ENCODE measurements around the gene FADS1. TPM values are rescaled to one million over a fixed set of nuclear protein-coding genes. Genes with fewer than 3 reads are reported as not detected.

The FADS1 gene
- total and polyA plus RNA-seq, 5 donors from 2014 or later, result 0.35 to 9.1 (median 3.1) TPM; not detected in 2

DNA sequence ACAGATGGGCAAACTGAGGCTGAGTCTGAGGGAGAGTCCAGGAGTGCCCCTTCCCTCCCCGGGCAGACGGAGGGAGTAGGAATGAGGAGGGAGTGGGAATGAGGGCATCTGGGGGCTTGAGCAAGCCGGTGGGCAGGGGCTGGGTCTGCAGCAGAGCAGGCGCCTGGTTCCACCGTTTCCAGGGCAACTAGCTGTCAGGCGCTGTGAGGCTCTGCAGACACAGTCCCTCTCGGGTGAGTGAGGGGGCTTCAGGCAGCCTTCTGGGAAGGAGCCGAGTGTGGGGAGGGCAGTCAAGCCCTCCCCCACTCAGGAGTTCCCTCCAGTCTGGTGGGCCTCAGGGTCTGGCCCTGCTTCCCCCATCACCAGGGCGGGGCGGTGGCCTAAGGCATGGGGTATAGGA, 43.4 kb downstream of the FADS1 start:
- Histone ChIP-seq H3K27me3 (ENCODE audit: control insufficient read depth, insufficient read depth, low read length) (no peaks in the 10 kb centered on the region), H3K4me3 (ENCODE audit: low read depth, low read length) (no peak overlapping the region), H3K9me3 (ENCODE audit: control insufficient read depth in 2 of 2, low read length in 2 of 2) (no peaks in the 10 kb centered on the region), H3K4me1 (ENCODE audit: control insufficient read depth, insufficient read depth, low read length, poor library complexity, severe bottlenecking) (peaks cover 20% of the 10 kb centered on the region), H3K36me3 (ENCODE audit: control insufficient read depth, insufficient read depth, low read length) (no peaks in the 10 kb centered on the region), H3K27ac (ENCODE audit: insufficient read depth, low read length, poor library complexity, severe bottlenecking) (no peak overlapping the region)
- Mint-ChIP-seq H3K36me3 (no peaks in the 10 kb centered on the region), H3K4me3 (no peak overlapping the region), H3K27me3 (peaks cover under 1% of the 10 kb centered on the region), H3K4me1 (peaks cover 0 to 21% (median 4%) of the 10 kb centered on the region in 4 donors), H3K9me3 (peaks cover 0 to 1% (median 0%) of the 10 kb centered on the region in 7 donors), H3K27ac (no peak overlapping the region)
- ATAC-seq (ENCODE audit: low read depth in 2 of 2), result no peak
- no peak for DNase-seq

DNA sequence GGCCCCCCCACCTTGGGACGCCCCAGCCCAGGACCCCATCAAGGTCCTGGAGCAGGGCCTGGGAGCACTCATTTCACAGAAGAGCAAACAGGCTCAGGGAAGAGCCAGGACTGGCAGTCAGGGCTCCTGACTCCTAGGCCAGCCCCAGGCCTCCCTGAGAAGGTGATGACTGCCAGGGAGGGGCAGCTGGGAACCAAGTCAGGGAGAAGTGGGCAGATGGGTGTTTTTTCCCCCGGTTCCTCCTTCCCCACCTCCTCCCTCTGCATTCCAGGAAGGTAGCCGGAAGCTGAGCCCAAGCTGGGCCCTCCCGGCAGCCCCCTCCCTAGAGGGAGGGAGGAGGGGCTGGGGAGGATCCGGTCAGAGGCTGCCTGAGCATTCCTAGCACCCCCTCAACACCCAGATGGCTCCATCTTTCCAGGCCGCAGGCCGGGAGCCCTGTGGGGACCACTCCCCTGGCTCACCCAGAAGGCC, 44.8 kb downstream of the FADS1 start:
- no peaks in the 10 kb centered on the region for H3K27me3 ChIP-seq (ENCODE audit: control insufficient read depth, insufficient read depth, low read length)
- Mint-ChIP-seq H3K9me3 (peaks cover 0 to 1% (median 0%) of the 10 kb centered on the region in 7 donors), H3K4me3 (no peak overlapping the region), H3K36me3 (no peaks in the 10 kb centered on the region), H3K4me1 (peaks cover 0 to 14% (median 4%) of the 10 kb centered on the region in 4 donors), H3K27ac (no peak overlapping the region), H3K27me3 (no peaks in the 10 kb centered on the region)
- H3K4me1 ChIP-seq (ENCODE audit: control insufficient read depth, insufficient read depth, low read length, poor library complexity, severe bottlenecking), result peaks cover 12% of the 10 kb centered on the region
- H3K27ac ChIP-seq (ENCODE audit: insufficient read depth, low read length, poor library complexity, severe bottlenecking), result no peak overlapping the region
- no peak for ATAC-seq (ENCODE audit: low read depth in 2 of 2)
- no peak for DNase-seq
- no peak overlapping the region for H3K4me3 ChIP-seq (ENCODE audit: low read depth, low read length)
- no peaks in the 10 kb centered on the region for H3K36me3 ChIP-seq (ENCODE audit: control insufficient read depth, insufficient read depth, low read length)
- no peaks in the 10 kb centered on the region for H3K9me3 ChIP-seq (ENCODE audit: control insufficient read depth in 2 of 2, low read length in 2 of 2)

DNA sequence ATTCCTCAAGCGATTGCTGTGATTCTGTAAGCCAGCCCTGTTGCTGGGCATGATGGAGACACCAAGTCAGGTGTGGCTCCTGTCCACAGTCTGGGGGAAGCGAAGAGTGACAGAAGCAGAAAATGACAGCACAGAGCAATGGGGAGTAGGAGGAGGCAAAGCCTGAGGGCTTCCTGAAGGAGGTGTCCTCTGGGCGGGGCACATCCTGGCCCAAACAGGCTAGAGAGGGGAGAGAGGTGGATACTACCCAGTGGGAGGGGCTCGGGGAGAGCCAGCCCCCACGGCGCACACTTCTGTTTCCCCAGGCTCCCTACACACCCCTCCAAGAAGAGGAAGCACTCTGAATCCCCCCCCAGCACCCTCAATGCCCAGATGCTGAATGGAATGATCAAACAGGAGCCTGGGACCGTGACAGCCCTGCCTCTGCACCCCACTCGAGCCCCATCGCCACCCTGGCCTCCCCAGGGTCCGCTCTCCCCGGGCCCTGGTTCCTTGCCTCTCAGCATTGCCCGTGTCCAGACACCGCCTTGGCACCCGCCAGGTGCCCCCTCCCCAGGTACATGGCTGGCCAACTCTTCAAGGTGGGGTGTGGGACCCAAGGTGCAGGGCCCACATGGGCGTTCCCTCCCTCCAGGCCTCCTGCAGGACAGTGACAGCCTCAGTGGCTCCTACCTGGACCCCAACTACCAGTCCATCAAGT, 45.5 kb downstream of the FADS1 start:
- ATAC-seq (ENCODE audit: low read depth in 2 of 2), result no peak
- H3K4me1 Mint-ChIP-seq, result peaks cover 0 to 7% (median 2%) of the 10 kb centered on the region in 4 donors
- H3K27ac Mint-ChIP-seq, result peak overlapping the region in 1 of 3 donors; percentile 65
- Histone ChIP-seq H3K36me3 (ENCODE audit: control insufficient read depth, insufficient read depth, low read length) (no peaks in the 10 kb centered on the region), H3K27ac (ENCODE audit: insufficient read depth, low read length, poor library complexity, severe bottlenecking) (no peak overlapping the region), H3K4me1 (ENCODE audit: control insufficient read depth, insufficient read depth, low read length, poor library complexity, severe bottlenecking) (peaks cover 7% of the 10 kb centered on the region), H3K27me3 (ENCODE audit: control insufficient read depth, insufficient read depth, low read length) (no peaks in the 10 kb centered on the region), H3K9me3 (ENCODE audit: control insufficient read depth in 2 of 2, low read length in 2 of 2) (no peaks in the 10 kb centered on the region), H3K4me3 (ENCODE audit: low read depth, low read length) (no peak overlapping the region)
- no peak for DNase-seq
- no peaks in the 10 kb centered on the region for H3K36me3 Mint-ChIP-seq
- no peaks in the 10 kb centered on the region for H3K27me3 Mint-ChIP-seq
- peaks cover 0 to 1% (median 0%) of the 10 kb centered on the region in 7 donors for H3K9me3 Mint-ChIP-seq
- no peak overlapping the region for H3K4me3 Mint-ChIP-seq

DNA sequence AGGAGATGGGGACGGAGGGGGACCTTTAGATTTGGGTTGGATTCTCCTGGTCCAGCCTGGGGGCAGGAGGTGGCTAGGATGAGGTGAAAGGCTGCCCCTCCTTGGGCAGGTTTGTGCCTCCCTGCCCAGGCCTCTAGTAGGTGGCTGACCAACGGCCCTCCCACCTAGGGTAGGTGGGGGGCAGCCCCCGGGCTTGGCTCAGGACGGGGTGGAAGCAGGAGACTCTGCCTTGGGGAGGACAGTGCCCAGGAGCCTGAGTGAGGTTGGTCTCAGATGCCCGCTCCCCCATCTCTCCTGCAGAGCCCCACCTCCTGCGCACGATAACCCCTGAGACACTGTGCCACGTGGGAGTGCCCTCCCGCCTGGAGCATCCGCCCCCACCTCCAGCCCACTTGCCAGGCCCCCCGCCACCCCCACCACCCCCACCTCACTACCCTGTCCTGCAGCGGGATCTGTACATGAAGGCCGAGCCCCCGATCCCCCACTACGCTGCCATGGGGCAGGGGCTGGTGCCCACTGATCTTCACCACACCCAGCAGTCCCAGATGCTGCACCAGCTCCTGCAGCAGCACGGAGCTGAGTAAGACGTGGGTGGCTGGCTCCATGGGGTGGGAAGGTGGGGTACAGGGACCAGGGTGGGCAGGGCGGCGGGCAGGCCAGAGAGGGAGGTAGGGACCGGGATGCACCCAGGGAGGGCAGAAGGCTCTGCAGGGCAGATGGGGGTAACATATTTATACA, 46.7 kb downstream of the FADS1 start:
- H3K4me3 Mint-ChIP-seq, result no peak overlapping the region
- peaks cover 0 to 2% (median 0%) of the 10 kb centered on the region in 4 donors for H3K4me1 Mint-ChIP-seq
- peaks cover 7% of the 10 kb centered on the region for H3K4me1 ChIP-seq (ENCODE audit: control insufficient read depth, insufficient read depth, low read length, poor library complexity, severe bottlenecking)
- H3K27ac Mint-ChIP-seq, result no peak overlapping the region
- ATAC-seq (ENCODE audit: low read depth in 2 of 2), result no peak
- no peak overlapping the region for H3K27ac ChIP-seq (ENCODE audit: insufficient read depth, low read length, poor library complexity, severe bottlenecking)
- peaks cover 0 to 1% (median 0%) of the 10 kb centered on the region in 7 donors for H3K9me3 Mint-ChIP-seq
- no peaks in the 10 kb centered on the region for H3K9me3 ChIP-seq (ENCODE audit: control insufficient read depth in 2 of 2, low read length in 2 of 2)
- no peaks in the 10 kb centered on the region for H3K27me3 Mint-ChIP-seq
- no peaks in the 10 kb centered on the region for H3K36me3 ChIP-seq (ENCODE audit: control insufficient read depth, insufficient read depth, low read length)
- H3K4me3 ChIP-seq (ENCODE audit: low read depth, low read length), result no peak overlapping the region
- no peak for DNase-seq
- H3K36me3 Mint-ChIP-seq, result no peaks in the 10 kb centered on the region
- H3K27me3 ChIP-seq (ENCODE audit: control insufficient read depth, insufficient read depth, low read length), result no peaks in the 10 kb centered on the region

GRCh38 chr11:61769169-61769920, 47.5 kb downstream of the FADS1 start:
- Mint-ChIP-seq H3K36me3 (no peaks in the 10 kb centered on the region), H3K27ac (no peak overlapping the region), H3K4me1 (peaks cover 0 to 2% (median 0%) of the 10 kb centered on the region in 4 donors), H3K4me3 (no peak overlapping the region), H3K27me3 (no peaks in the 10 kb centered on the region), H3K9me3 (peaks cover 0 to 1% (median 0%) of the 10 kb centered on the region in 7 donors)
- no peaks in the 10 kb centered on the region for H3K27me3 ChIP-seq (ENCODE audit: control insufficient read depth, insufficient read depth, low read length)
- H3K9me3 ChIP-seq (ENCODE audit: control insufficient read depth in 2 of 2, low read length in 2 of 2), result no peaks in the 10 kb centered on the region
- H3K36me3 ChIP-seq (ENCODE audit: control insufficient read depth, insufficient read depth, low read length), result no peaks in the 10 kb centered on the region
- H3K4me1 ChIP-seq (ENCODE audit: control insufficient read depth, insufficient read depth, low read length, poor library complexity, severe bottlenecking), result peaks cover 7% of the 10 kb centered on the region
- no peak overlapping the region for H3K4me3 ChIP-seq (ENCODE audit: low read depth, low read length)
- no peak overlapping the region for H3K27ac ChIP-seq (ENCODE audit: insufficient read depth, low read length, poor library complexity, severe bottlenecking)
- no peak for DNase-seq
- ATAC-seq (ENCODE audit: low read depth in 2 of 2), result no peak

GRCh38 chr11:61768376-61769076, 48.3 kb downstream of the FADS1 start:
- Mint-ChIP-seq H3K9me3 (peaks cover 0 to 1% (median 0%) of the 10 kb centered on the region in 7 donors), H3K4me3 (no peak overlapping the region), H3K36me3 (no peaks in the 10 kb centered on the region), H3K27me3 (no peaks in the 10 kb centered on the region), H3K4me1 (peaks cover 0 to 2% (median 0%) of the 10 kb centered on the region in 4 donors), H3K27ac (no peak overlapping the region)
- peaks cover 7% of the 10 kb centered on the region for H3K4me1 ChIP-seq (ENCODE audit: control insufficient read depth, insufficient read depth, low read length, poor library complexity, severe bottlenecking)
- no peaks in the 10 kb centered on the region for H3K27me3 ChIP-seq (ENCODE audit: control insufficient read depth, insufficient read depth, low read length)
- no peaks in the 10 kb centered on the region for H3K36me3 ChIP-seq (ENCODE audit: control insufficient read depth, insufficient read depth, low read length)
- ATAC-seq (ENCODE audit: low read depth in 2 of 2) (no peak), DNase-seq (no peak)
- H3K9me3 ChIP-seq (ENCODE audit: control insufficient read depth in 2 of 2, low read length in 2 of 2), result no peaks in the 10 kb centered on the region
- H3K27ac ChIP-seq (ENCODE audit: insufficient read depth, low read length, poor library complexity, severe bottlenecking), result no peak overlapping the region
- H3K4me3 ChIP-seq (ENCODE audit: low read depth, low read length), result no peak overlapping the region

GRCh38 chr11:61766353-61766841, 50.4 kb downstream of the FADS1 start:
- no peak overlapping the region for H3K4me3 Mint-ChIP-seq
- ATAC-seq (ENCODE audit: low read depth in 2 of 2), result no peak

More at GRCh38 chr11:61766353-61766841, 50.4 kb downstream of the FADS1 start:
- H3K27ac Mint-ChIP-seq, result no peak overlapping the region
- H3K4me1 ChIP-seq (ENCODE audit: control insufficient read depth, insufficient read depth, low read length, poor library complexity, severe bottlenecking), result no peaks in the 10 kb centered on the region
- H3K27ac ChIP-seq (ENCODE audit: insufficient read depth, low read length, poor library complexity, severe bottlenecking), result no peak overlapping the region
- no peaks in the 10 kb centered on the region for H3K27me3 ChIP-seq (ENCODE audit: control insufficient read depth, insufficient read depth, low read length)
- no peak overlapping the region for H3K4me3 ChIP-seq (ENCODE audit: low read depth, low read length)
- H3K9me3 ChIP-seq (ENCODE audit: control insufficient read depth in 2 of 2, low read length in 2 of 2), result no peaks in the 10 kb centered on the region
- H3K36me3 ChIP-seq (ENCODE audit: control insufficient read depth, insufficient read depth, low read length), result no peaks in the 10 kb centered on the region
- DNase-seq, result no peak
- peaks cover 0 to 6% (median 1%) of the 10 kb centered on the region in 4 donors for H3K4me1 Mint-ChIP-seq
- H3K9me3 Mint-ChIP-seq, result peaks cover 0 to 1% (median 0%) of the 10 kb centered on the region in 7 donors
- no peaks in the 10 kb centered on the region for H3K36me3 Mint-ChIP-seq
- no peaks in the 10 kb centered on the region for H3K27me3 Mint-ChIP-seq
